Transverse colon (tissue), 4 donors: Measurements from ENCODE around the gene ARAF. TPM values are rescaled to one million over a fixed set of nuclear protein-coding genes. Genes with fewer than 3 reads are reported as not detected.
"Not testable (repeated sequence)": the region's sequence is repeated elsewhere in the genome, so short reads cannot be mapped to it uniquely, and the experiment has no call there.

Source experiments
- DNase-seq: peaks from one replicate; pipeline ENCODE4 v3.0.0-alpha.2; 2019
- H3K27ac ChIP-seq, 4 donors: fragments of 200-600 bp; sonication (generic); 2 replicates each; pipeline ENCODE4 v1.5.1; 2016 to 2018; ENCODE audit warnings: inconsistent platforms in 4 of 4
- H3K27me3 ChIP-seq: fragments of 200-600 bp; sonication (generic); 2 replicates; pipeline ENCODE4 v1.5.1; 2017; ENCODE audit warnings: inconsistent platforms
- H3K36me3 ChIP-seq, 4 donors: fragments of 200-600 bp; sonication (generic); 2 replicates each; pipeline ENCODE4 v1.5.1; 2017 to 2019; ENCODE audit warnings: inconsistent platforms in 4 of 4
- H3K4me1 ChIP-seq, 4 donors: fragments of 200-600 bp; sonication (generic); 2 replicates each; pipeline ENCODE4 v1.5.1; 2017 to 2020; ENCODE audit warnings: inconsistent platforms in 4 of 4
- H3K4me3 ChIP-seq, 4 donors: fragments of 200-600 bp; sonication (generic); 1 replicate in 1 of 4; 2 replicates in 3 of 4; pipeline versions ENCODE4 v1.5.1 to v1.6.1; 2017 to 2019; ENCODE audit warnings: inconsistent platforms in 4 of 4
- H3K9me3 ChIP-seq, 2 donors: fragments of 200-600 bp; sonication (generic); 2 replicates each; pipeline ENCODE4 v1.5.1; 2017 to 2019; ENCODE audit warnings: inconsistent platforms in 2 of 2
- CTCF ChIP-seq, 5 experiments: fragments of 200-600 bp in 3 of 5; fragments of 450-650 bp in 2 of 5; sonication (generic) in 3 of 5; IDR thresholded peaks; 1 replicate in 2 of 5; 2 replicates in 3 of 5; pipeline ENCODE4 v1.5.1; 2016 to 2017; ENCODE audit warnings: antibody characterized with exemption in 5 of 5, inconsistent platforms in 3 of 5, mild to moderate bottlenecking in 2 of 5, moderate library complexity in 1 of 5
- EP300 ChIP-seq: sonication (generic); formaldehyde crosslinking; IDR thresholded peaks from one replicate; pipeline ENCODE4 v1.6.1; 2017; ENCODE audit warnings: antibody characterized with exemption, low read depth
- POLR2A ChIP-seq: fragments of 450-650 bp; IDR thresholded peaks from one replicate; pipeline ENCODE4 v1.6.1; 2016; ENCODE audit warnings: antibody characterized with exemption, mild to moderate bottlenecking, moderate library complexity
- POLR2AphosphoS5 ChIP-seq, 3 donors: sonication (generic); formaldehyde crosslinking; IDR thresholded peaks; one replicate each; pipeline ENCODE4 v1.6.1; 2016; ENCODE audit warnings: antibody characterized with exemption in 3 of 3
- WGBS, 2 donors: methylation state at CpG; one replicate each; pipeline ENCODE4 v1.1.5; 2018; ENCODE audit warnings: low coverage in 1 of 2; 5-methylcytosine and 5-hydroxymethylcytosine counted together
- in situ Hi-C, 4 donors: fragments of 200-750 bp; cut with MboI; loops; one replicate each; pipeline versions ENCODE4 v1.15.0 to v1.15.1; 2017; ENCODE audit warnings: low sequenced_read_pairs in 3 of 4, low pct_ligation_motif_present in 1 of 4, low pct_unique_long_range_greater_than_20kb in 1 of 4
- intact Hi-C: fragments of 100-400 bp; cut with DNase I; formaldehyde crosslinking; loops from one replicate; pipeline ENCODE4 v1.15.1; 2023; ENCODE audit warnings: low total_unique reads
- total RNA-seq, 4 donors: library from RNA; depleted of rRNA; stranded (reverse); fragments of >200 nt; gene quantifications; one replicate each; pipeline ENCODE4 v1.1.0, GENCODE V29; 2016

The ARAF gene
- 100 to 1,000 TPM in 2 of 4 donors, 10 to 100 TPM in 2; 58.4 to 247 (median 88.3) TPM for total RNA-seq

GRCh38 chrX:47560934-47561658 is at the start of gene ARAF:
TSS of gene ARAF (plus strand) at chrX:47561205. CDS start at chrX:47562968, 1,763 bp downstream.
- Histone ChIP-seq H3K36me3 (peaks cover 0 to 5% (median 0%) of the 10 kb centered on the region in 4 donors), H3K4me1 (peaks cover 0 to 33% (median 6%) of the 10 kb centered on the region in 4 donors), H3K4me3 (peak within 1 kb of the TSS; percentile 52 to 78 (median 66)), H3K9me3 (no peaks in the 10 kb centered on the region), H3K27me3 (no peaks in the 10 kb centered on the region), H3K27ac (peak within 1 kb of the TSS; percentile 91 to 95 (median 95))
- intact Hi-C loops (no loop called here), in situ Hi-C loops (loop anchor here in 1 of 4 donors (10.0 kb wide), 1 partner anchor 84 kb away; no protein-coding TSS in a partner anchor)
- 54% methylated on average over 59 of the region's 59 CpGs; no CpG with 5 or more reads in 1 of the 2 donors for WGBS, 2 donors
- DNase-seq: peak; percentile 96
- TF ChIP-seq POLR2AphosphoS5 (IDR thresholded peaks at IDR 0.05): peak in 2 of 3 donors; percentile 7 to 48
- TF ChIP-seq POLR2A: peak; percentile 58
- TF ChIP-seq EP300: no peak
- TF ChIP-seq CTCF (IDR thresholded peaks at IDR 0.05): no peak

GRCh38 chrX:47512383-47512782 is 48.6 kb upstream of the ARAF start:
- intact Hi-C loops, H3K36me3 ChIP-seq, H3K4me1 ChIP-seq, H3K27ac ChIP-seq, H3K4me3 ChIP-seq, H3K9me3 ChIP-seq, H3K27me3 ChIP-seq, DNase-seq: not testable (repeated sequence)
- in situ Hi-C loops: loop anchor here in 2 of 4 donors (25.0 kb wide), 2 partner anchors 125 to 325 kb away; partner anchors contain the start of gene UBA1 (in 2 of the 2)
- WGBS, 2 donors: 72% methylated on average over 6 of the region's 6 CpGs; no CpG with 5 or more reads in 1 of the 2 donors

GRCh38 chrX:47513034-47513965 is 47.7 kb upstream of the ARAF start:
- H3K9me3 ChIP-seq, DNase-seq, intact Hi-C loops, H3K27me3 ChIP-seq, H3K27ac ChIP-seq, H3K4me1 ChIP-seq, H3K36me3 ChIP-seq: not testable (repeated sequence)
- in situ Hi-C loops: loop anchor here in 2 of 4 donors (25.0 kb wide), 2 partner anchors 126 to 326 kb away; partner anchors contain the start of gene UBA1 (in 2 of the 2)
- H3K4me3 ChIP-seq: peak overlapping the region in 2 of 4 donors; percentile 24 to 35
- 0 to 51% methylated on average over 1 to 45 of the region's 70 CpGs for WGBS, 2 donors

- no peaks in the 10 kb centered on the region for H3K4me1 ChIP-seq
- H3K27me3 ChIP-seq: no peaks in the 10 kb centered on the region
- 56% methylated on average over 7 of the region's 7 CpGs; no CpG with 5 or more reads in 1 of the 2 donors for WGBS, 2 donors
- H3K4me3 ChIP-seq: no peak overlapping the region
- H3K9me3 ChIP-seq: no peaks in the 10 kb centered on the region
- no peak overlapping the region for H3K27ac ChIP-seq
- no peak for DNase-seq
- in situ Hi-C loops (loop anchor here in 2 of 4 donors (25.0 kb wide), 2 partner anchors 127 to 327 kb away; partner anchors contain the start of gene UBA1 (in 2 of the 2)), intact Hi-C loops (no loop called here)
- TF ChIP-seq POLR2A: no peak
- no peak for TF ChIP-seq CTCF (IDR thresholded peaks at IDR 0.05)
- no peak for TF ChIP-seq EP300
- TF ChIP-seq POLR2AphosphoS5 (IDR thresholded peaks at IDR 0.05): no peak
- H3K36me3 ChIP-seq: no peaks in the 10 kb centered on the region
These were observed 46.3 kb upstream of the ARAF start for GRCh38 chrX:47514533-47515235.
